Measurements from ENCODE around the gene NR1H2. TPM values are rescaled to one million over a fixed set of nuclear protein-coding genes. Genes with fewer than 3 reads are reported as not detected.

The NR1H2 gene
- total RNA-seq, 1 experiment from 2014 or later: 38.3 TPM

DNA sequence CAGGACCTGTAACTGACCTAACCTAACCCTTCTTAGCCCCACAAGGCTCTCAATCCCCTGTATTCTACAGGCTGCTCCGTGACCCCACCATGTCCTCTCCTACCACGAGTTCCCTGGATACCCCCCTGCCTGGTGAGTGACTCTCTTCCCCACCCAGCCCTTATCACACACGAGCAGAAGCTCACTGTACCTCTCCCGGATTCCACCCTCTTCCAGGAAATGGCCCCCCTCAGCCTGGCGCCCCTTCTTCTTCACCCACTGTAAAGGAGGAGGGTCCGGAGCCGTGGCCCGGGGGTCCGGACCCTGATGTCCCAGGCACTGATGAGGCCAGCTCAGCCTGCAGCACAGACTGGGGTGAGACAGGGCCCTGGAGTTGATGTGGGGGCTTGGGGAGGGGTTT lies 1.3 kb downstream of the NR1H2 start:
- Mint-ChIP-seq H3K4me3 (ENCODE audit: unreplicated experiment) (peak overlapping the region; percentile 99), H3K4me1 (ENCODE audit: low read depth, unreplicated experiment) (no peaks in the 10 kb centered on the region), H3K36me3 (ENCODE audit: insufficient read depth, unreplicated experiment) (peaks cover 38% of the 10 kb centered on the region), H3K27ac (ENCODE audit: unreplicated experiment) (peak overlapping the region; percentile 100), H3K27me3 (ENCODE audit: insufficient read depth, unreplicated experiment) (no peaks in the 10 kb centered on the region), H3K9me3 (ENCODE audit: unreplicated experiment) (no peaks in the 10 kb centered on the region)
- peaks cover 9% of the 10 kb centered on the region for H3K36me3 ChIP-seq (ENCODE audit: control insufficient read depth, insufficient read depth, low read length)
- intact Hi-C loops (cut with micrococcal nuclease; ENCODE audit: unreplicated experiment): loop anchor here (2.0 kb wide), 1 partner anchor 83 kb away; no protein-coding TSS in a partner anchor
- ChIA-PET POLR2A (no interaction called here), CTCF (no interaction called here)
- no peaks in the 10 kb centered on the region for H3K9me3 ChIP-seq
- H3K27me3 ChIP-seq (replicated peaks; ENCODE audit: control insufficient read depth, insufficient read depth, low read length): no peaks in the 10 kb centered on the region
- H3K4me1 ChIP-seq: no peaks in the 10 kb centered on the region
- TF ChIP-seq, protein P1, sequence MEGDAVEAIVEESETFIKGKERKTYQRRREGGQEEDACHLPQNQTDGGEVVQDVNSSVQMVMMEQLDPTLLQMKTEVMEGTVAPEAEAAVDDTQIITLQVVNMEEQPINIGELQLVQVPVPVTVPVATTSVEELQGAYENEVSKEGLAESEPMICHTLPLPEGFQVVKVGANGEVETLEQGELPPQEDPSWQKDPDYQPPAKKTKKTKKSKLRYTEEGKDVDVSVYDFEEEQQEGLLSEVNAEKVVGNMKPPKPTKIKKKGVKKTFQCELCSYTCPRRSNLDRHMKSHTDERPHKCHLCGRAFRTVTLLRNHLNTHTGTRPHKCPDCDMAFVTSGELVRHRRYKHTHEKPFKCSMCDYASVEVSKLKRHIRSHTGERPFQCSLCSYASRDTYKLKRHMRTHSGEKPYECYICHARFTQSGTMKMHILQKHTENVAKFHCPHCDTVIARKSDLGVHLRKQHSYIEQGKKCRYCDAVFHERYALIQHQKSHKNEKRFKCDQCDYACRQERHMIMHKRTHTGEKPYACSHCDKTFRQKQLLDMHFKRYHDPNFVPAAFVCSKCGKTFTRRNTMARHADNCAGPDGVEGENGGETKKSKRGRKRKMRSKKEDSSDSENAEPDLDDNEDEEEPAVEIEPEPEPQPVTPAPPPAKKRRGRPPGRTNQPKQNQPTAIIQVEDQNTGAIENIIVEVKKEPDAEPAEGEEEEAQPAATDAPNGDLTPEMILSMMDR (IDR thresholded peaks at IDR 0.05; ENCODE audit: insufficient read depth in 1 of 2, low read depth in 1 of 2, low read length in 1 of 2, severe bottlenecking in 1 of 2, unreplicated experiment in 1 of 2): no peak
- no TSS peak for BruUV-seq (replicated peaks)
- DNase-seq: no peak
- H3K4me3 ChIP-seq (ENCODE audit: low read depth, low read length): no peak overlapping the region

DNA sequence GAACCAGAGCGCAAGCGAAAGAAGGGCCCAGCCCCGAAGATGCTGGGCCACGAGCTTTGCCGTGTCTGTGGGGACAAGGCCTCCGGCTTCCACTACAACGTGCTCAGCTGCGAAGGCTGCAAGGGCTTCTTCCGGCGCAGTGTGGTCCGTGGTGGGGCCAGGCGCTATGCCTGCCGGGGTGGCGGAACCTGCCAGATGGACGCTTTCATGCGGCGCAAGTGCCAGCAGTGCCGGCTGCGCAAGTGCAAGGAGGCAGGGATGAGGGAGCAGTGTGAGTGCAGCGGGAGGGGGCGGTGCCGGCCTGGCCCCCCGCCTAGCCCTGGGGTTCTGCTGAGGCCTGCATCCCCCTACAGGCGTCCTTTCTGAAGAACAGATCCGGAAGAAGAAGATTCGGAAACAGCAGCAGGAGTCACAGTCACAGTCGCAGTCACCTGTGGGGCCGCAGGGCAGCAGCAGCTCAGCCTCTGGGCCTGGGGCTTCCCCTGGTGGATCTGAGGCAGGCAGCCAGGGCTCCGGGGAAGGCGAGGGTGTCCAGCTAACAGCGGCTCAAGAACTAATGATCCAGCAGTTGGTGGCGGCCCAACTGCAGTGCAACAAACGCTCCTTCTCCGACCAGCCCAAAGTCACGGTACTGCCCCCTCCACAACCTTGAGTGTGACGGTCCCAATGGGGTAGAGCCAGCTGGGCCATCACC lies 2.1 kb downstream of the NR1H2 start:
- Mint-ChIP-seq H3K4me1 (ENCODE audit: low read depth, unreplicated experiment) (no peaks in the 10 kb centered on the region), H3K4me3 (ENCODE audit: unreplicated experiment) (peak overlapping the region; percentile 99), H3K9me3 (ENCODE audit: unreplicated experiment) (no peaks in the 10 kb centered on the region), H3K36me3 (ENCODE audit: insufficient read depth, unreplicated experiment) (peaks cover 40% of the 10 kb centered on the region), H3K27ac (ENCODE audit: unreplicated experiment) (no peak overlapping the region), H3K27me3 (ENCODE audit: insufficient read depth, unreplicated experiment) (no peaks in the 10 kb centered on the region)
- POLR2A ChIA-PET: no interaction called here
- intact Hi-C loops (cut with micrococcal nuclease; ENCODE audit: unreplicated experiment): no loop called here
- H3K9me3 ChIP-seq: no peaks in the 10 kb centered on the region
- H3K4me3 ChIP-seq (ENCODE audit: low read depth, low read length): no peak overlapping the region
- H3K36me3 ChIP-seq (ENCODE audit: control insufficient read depth, insufficient read depth, low read length): peaks cover 9% of the 10 kb centered on the region
- TSS peak; percentile 40 for BruUV-seq (replicated peaks)
- no peaks in the 10 kb centered on the region for H3K27me3 ChIP-seq (replicated peaks; ENCODE audit: control insufficient read depth, insufficient read depth, low read length)
- CTCF ChIA-PET: no interaction called here
- TF ChIP-seq, protein P1 (IDR thresholded peaks at IDR 0.05; ENCODE audit: insufficient read depth in 1 of 2, low read depth in 1 of 2, low read length in 1 of 2, severe bottlenecking in 1 of 2, unreplicated experiment in 1 of 2): no peak
- no peak for DNase-seq
- H3K4me1 ChIP-seq: peaks cover 4% of the 10 kb centered on the region; the same call in 1 of the 2 replicates

DNA sequence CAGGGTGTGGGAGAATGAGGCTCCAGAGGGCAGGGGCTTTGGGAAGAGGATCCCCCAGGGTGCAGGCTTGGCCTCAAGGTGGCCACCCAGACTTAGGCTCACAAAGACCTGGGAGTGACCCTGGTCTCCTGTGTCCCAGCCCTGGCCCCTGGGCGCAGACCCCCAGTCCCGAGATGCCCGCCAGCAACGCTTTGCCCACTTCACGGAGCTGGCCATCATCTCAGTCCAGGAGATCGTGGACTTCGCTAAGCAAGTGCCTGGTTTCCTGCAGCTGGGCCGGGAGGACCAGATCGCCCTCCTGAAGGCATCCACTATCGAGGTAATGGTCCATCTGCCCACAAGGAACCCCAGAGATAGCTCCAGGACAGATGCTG lies 2.6 kb downstream of the NR1H2 start:
- Mint-ChIP-seq H3K9me3 (ENCODE audit: unreplicated experiment) (no peaks in the 10 kb centered on the region), H3K36me3 (ENCODE audit: insufficient read depth, unreplicated experiment) (peaks cover 46% of the 10 kb centered on the region), H3K4me1 (ENCODE audit: low read depth, unreplicated experiment) (no peaks in the 10 kb centered on the region), H3K27me3 (ENCODE audit: insufficient read depth, unreplicated experiment) (no peaks in the 10 kb centered on the region), H3K27ac (ENCODE audit: unreplicated experiment) (no peak overlapping the region), H3K4me3 (ENCODE audit: unreplicated experiment) (no peak overlapping the region)
- TF ChIP-seq, protein P1 (IDR thresholded peaks at IDR 0.05; ENCODE audit: insufficient read depth in 1 of 2, low read depth in 1 of 2, low read length in 1 of 2, severe bottlenecking in 1 of 2, unreplicated experiment in 1 of 2): no peak
- POLR2A ChIA-PET: no interaction called here
- intact Hi-C loops (cut with micrococcal nuclease; ENCODE audit: unreplicated experiment): no loop called here
- CTCF ChIA-PET: no interaction called here
- BruUV-seq (replicated peaks): no TSS peak
- H3K4me1 ChIP-seq: peaks cover 6% of the 10 kb centered on the region; the same call in 1 of the 2 replicates
- H3K27me3 ChIP-seq (replicated peaks; ENCODE audit: control insufficient read depth, insufficient read depth, low read length): no peaks in the 10 kb centered on the region
- H3K36me3 ChIP-seq (ENCODE audit: control insufficient read depth, insufficient read depth, low read length): peaks cover 9% of the 10 kb centered on the region
- no peak for DNase-seq
- no peak overlapping the region for H3K4me3 ChIP-seq (ENCODE audit: low read depth, low read length)
- H3K9me3 ChIP-seq: no peaks in the 10 kb centered on the region

Data from Caco-2 (cell line).